Transverse colon (tissue), 4 donors: ENCODE results near the gene SCYGR4.

ENCODE experiments used
- EP300 ChIP-seq: sonication (generic); formaldehyde crosslinking; IDR thresholded peaks from one replicate; pipeline ENCODE4 v1.6.1; 2017; ENCODE audit warnings: antibody characterized with exemption, low read depth
- POLR2A ChIP-seq: fragments of 450-650 bp; IDR thresholded peaks from one replicate; pipeline ENCODE4 v1.6.1; 2016; ENCODE audit warnings: antibody characterized with exemption, mild to moderate bottlenecking, moderate library complexity
- POLR2AphosphoS5 ChIP-seq, 3 donors: sonication (generic); formaldehyde crosslinking; IDR thresholded peaks; one replicate each; pipeline ENCODE4 v1.6.1; 2016; ENCODE audit warnings: antibody characterized with exemption in 3 of 3
- TF ChIP-seq, protein P1 (sequence below), 5 experiments: fragments of 200-600 bp in 3 of 5; fragments of 450-650 bp in 2 of 5; sonication (generic) in 3 of 5; IDR thresholded peaks; 1 replicate in 2 of 5; 2 replicates in 3 of 5; pipeline ENCODE4 v1.5.1; 2016 to 2017; ENCODE audit warnings: antibody characterized with exemption in 5 of 5, inconsistent platforms in 3 of 5, mild to moderate bottlenecking in 2 of 5, moderate library complexity in 1 of 5

DNA sequence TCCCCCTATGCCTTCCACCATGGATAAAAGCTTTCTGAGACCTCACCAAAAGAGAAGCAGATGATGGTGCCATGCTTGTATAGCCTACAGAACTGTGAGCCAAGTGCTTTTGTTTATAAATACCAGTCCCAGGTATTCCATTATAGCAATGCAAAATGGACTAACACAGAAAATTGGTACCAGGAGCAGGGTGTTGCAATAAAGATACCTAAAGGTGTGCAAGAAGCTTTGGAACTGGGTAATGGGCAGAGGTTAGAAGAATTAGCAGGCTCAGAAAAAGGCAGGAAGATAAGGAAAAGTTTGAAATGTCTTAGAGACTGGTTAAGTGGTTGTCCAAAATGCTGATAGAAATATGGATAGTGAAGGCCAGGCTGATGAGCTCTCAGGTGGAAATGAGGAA lies 34.9 kb upstream of the SCYGR4 start:
- TF ChIP-seq, protein P1, sequence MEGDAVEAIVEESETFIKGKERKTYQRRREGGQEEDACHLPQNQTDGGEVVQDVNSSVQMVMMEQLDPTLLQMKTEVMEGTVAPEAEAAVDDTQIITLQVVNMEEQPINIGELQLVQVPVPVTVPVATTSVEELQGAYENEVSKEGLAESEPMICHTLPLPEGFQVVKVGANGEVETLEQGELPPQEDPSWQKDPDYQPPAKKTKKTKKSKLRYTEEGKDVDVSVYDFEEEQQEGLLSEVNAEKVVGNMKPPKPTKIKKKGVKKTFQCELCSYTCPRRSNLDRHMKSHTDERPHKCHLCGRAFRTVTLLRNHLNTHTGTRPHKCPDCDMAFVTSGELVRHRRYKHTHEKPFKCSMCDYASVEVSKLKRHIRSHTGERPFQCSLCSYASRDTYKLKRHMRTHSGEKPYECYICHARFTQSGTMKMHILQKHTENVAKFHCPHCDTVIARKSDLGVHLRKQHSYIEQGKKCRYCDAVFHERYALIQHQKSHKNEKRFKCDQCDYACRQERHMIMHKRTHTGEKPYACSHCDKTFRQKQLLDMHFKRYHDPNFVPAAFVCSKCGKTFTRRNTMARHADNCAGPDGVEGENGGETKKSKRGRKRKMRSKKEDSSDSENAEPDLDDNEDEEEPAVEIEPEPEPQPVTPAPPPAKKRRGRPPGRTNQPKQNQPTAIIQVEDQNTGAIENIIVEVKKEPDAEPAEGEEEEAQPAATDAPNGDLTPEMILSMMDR (IDR thresholded peaks at IDR 0.05): no peak
- TF ChIP-seq POLR2AphosphoS5 (IDR thresholded peaks at IDR 0.05) (no peak), POLR2A (no peak), EP300 (no peak)
